Activated T-helper 1 cell treated with Interleukin-2 at 50 U/mL for 16 hours (primary cell): Measurements from ENCODE around the gene NLRP9.
"Not testable (repeated sequence)": the region's sequence is repeated elsewhere in the genome, so short reads cannot be mapped to it uniquely, and the experiment has no call there.

Experiments used
- DNase-seq: peaks from one replicate; pipeline ENCODE4 v3.0.0-alpha.2; 2020; ENCODE audit warnings: low read depth

NLRP9 gene

DNA sequence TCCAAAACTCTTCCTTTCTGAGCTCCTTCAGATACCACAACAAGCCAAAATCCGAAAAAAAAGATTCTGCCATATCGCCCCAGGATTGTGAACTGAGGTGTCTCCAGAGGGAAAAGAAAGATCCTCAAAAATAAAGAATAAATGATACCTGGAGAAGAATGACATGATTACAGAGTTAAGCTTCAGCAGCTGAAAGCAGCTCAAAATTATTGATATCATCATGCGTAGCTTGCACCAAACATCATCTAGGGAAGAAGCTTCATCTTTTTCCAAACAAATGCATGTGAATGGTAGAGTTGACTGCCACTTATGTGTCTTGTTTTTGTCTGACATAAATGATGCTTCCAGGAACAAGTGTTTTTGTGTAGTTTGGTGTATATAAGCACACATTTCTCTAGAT lies at the start of gene NLRP9:
Gene NLRP9 (minus strand): TSS at position 101 of the 400 bp plus-strand sequence. CDS start 28 bp downstream, at position 73.
- no peak for DNase-seq

- no peak for DNase-seq
These were observed 42.9 kb upstream of the NLRP9 start for GRCh38 chr19:55781112-55781511.

GRCh38 chr19:55778331-55778730 lies 40.1 kb upstream of the NLRP9 start:
- no peak for DNase-seq

GRCh38 chr19:55777528-55777927 lies 39.3 kb upstream of the NLRP9 start:
- no peak for DNase-seq

- not testable (repeated sequence) for DNase-seq
These were observed 31.4 kb upstream of the NLRP9 start for GRCh38 chr19:55769632-55770031.

DNA sequence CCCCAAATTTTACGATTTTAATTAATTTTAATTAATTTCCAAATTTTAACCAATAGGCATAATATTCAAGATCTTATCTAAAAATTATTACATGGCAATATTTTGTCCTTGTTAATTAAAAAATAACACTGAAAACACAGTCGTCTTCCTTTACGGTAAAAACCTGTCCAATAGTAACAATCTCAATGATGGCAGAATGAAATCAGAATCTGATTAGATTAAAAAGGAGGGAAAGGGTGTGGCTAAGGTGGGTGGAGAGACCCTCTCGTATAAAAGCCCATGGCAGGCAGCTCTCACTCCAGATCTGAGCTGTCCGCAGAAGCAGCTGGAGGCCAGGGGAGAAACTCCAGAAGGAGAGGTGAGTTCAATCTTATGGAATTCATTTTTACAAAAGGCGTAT lies 30.6 kb upstream of the NLRP9 start, which contains the start of gene RFPL4AL1:
Gene RFPL4AL1 (plus strand): TSS at position 301 of the 400 bp plus-strand sequence. CDS start 2,687 bp downstream, outside the sequence.
- not testable (repeated sequence) for DNase-seq

DNA sequence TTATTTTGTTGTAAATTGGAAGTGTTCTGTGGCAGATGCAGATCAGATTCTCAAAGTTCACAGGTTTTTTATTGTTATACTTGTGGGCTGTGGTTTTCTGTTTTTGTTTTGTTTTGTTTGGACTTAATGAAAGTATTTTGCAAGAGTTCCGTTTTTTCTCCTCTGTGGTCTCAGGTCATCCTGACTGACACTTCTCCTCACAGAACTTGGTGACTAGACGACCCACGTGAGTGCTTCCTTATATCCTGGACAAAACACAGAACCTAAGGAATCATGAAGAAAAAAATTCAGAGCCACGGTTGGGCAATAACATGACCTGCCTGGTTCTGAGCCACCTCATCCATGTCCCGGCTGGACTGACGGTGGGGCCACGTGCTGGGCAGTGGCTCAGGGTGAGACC lies 28.3 kb upstream of the NLRP9 start:
- DNase-seq: no peak

DNA sequence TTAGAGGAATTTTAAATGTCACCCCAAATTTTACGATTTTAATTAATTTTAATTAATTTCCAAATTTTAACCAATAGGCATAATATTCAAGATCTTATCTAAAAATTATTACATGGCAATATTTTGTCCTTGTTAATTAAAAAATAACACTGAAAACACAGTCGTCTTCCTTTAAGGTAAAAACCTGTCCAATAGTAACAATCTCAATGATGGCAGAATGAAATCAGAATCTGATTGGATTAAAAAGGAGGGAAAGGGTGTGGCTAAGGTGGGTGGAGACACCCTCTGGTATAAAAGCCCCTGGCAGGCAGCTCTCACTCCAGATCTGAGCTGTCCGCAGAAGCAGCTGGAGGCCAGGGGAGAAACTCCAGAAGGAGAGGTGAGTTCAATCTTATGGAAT lies 20.6 kb upstream of the NLRP9 start, which contains the start of gene RFPL4A:
Gene RFPL4A (plus strand): TSS at position 301 of the 400 bp plus-strand sequence. CDS start 2,704 bp downstream, outside the sequence.
- DNase-seq: not testable (repeated sequence)

DNA sequence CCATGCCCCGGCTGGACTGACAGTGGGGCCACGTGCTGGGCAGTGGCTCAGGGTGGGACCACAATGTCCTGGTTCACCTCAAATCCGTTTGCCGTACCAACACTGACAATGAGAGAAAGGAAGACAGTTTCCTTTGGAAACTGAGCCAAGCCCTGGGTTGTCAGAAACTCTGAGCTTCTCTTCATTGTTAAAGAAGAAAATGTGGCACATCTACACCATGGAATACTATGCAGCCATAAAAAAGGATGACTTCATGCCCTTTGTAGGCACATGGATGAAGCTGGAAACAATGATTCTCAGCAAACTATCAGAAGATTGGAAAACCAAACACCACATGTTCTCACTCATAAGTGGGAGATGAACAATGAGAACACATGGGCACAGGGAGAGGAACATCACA lies 18.6 kb upstream of the NLRP9 start:
- DNase-seq: not testable (repeated sequence)

DNA sequence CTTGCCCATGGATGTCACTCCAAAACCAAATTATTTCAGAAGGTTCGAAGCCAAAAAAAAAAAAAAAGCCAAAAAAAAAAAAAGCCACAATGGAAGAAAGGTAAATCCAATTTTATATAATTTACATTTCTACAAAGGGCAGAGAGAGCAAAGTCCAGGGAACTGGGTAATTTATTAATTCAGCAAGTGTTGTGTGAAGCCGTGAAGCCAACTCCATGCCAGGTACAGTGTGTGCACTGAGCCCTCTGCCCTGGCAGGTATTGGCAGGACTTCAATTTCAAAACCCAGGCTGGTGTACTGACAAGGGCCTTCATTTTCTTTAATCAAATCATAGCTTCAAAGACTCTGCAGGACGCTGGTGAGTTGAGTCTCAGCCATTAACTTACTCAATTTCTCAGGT lies 15.2 kb upstream of the NLRP9 start:
- no peak for DNase-seq

GRCh38 chr19:55750715-55751114 lies 12.5 kb upstream of the NLRP9 start:
- DNase-seq: no peak

- not testable (repeated sequence) for DNase-seq
These were observed 7.8 kb downstream of the NLRP9 start for GRCh38 chr19:55730378-55730777.

- no peak for DNase-seq
These were observed 14.7 kb downstream of the NLRP9 start for GRCh38 chr19:55723491-55723890.

DNA sequence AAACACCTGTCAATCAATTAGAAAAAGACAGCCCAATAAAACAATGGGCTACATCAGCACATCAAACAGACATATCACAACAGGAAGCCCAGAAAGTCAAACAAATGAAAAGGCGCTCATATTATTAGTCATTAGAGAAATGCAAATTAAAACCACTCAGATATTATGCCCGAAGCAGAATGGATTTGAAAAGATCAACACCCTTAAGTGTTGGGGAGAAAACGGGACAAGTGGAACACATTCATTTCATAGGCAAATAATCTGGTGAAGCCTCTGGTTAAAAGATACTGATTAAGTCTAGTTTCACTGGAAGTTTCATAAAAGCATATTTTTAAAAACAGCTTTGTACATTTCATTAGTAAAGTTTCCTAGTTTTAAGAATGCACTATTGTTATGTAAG lies 17.4 kb downstream of the NLRP9 start:
- no peak for DNase-seq

DNA sequence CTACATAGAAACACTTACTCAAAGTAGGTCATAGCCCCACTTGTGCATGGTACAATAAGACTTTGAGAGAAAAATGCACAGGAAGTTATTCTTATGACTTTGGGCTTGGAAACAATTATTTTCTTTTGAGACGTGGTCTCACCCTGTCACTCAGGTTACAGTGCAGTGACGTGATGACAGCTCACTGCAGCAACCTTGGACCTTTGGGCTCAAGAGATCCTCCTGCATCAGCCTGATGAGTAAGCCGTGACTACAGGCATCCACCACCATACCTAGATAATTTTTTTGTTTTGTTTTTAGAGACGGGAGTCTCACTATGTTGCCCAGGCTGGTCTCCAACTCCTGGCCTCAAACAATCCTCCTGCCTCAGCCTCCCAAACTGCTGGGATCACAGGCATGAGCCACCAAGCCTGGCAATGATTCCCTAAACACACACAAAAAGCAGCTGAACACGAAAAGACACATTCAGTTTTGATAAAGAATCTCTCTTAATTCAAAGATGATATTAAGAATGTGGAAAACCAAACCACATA lies 17.9 kb downstream of the NLRP9 start:
- DNase-seq: no peak

DNA sequence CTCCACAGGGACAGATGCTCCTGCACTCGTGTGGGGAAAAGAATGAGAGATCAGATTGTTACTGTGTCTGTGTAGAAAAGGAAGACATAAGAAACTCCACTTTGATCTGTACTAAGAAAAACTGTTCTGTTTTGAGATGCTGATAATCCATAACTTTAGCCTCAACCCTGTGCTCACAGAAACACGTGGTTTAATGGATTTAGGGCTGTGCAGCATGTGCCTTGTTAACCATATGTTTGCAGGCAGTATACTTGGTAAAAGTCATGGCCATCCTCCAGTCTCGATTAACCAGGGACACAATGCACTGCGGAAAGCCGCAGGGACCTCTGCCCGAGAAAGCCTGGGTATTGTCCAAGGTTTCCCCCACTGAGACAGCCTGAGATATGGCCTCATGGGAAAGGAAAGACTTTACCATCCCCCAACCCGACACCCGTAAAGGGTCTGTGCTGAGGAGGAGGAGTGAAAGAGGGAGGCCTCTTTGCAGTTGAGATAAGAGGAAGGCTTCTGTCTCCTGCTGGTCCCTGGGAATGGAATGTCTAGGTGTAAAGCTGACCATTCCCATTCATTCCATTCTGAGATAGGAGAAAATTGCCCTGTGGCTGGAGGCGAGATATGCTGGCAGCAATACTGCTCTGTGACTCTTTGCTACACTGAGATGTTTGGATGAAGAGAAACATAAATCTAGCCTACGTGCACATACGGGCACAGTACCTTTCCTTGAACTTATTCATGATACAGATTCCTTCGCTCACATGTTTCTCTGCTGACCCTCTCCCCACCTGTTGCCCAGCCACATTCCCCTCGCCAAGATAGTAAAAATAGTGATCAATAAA lies 20.1 kb downstream of the NLRP9 start:
- DNase-seq: not testable (repeated sequence)

GRCh38 chr19:55717251-55717650 lies 21.0 kb downstream of the NLRP9 start:
- no peak for DNase-seq

DNA sequence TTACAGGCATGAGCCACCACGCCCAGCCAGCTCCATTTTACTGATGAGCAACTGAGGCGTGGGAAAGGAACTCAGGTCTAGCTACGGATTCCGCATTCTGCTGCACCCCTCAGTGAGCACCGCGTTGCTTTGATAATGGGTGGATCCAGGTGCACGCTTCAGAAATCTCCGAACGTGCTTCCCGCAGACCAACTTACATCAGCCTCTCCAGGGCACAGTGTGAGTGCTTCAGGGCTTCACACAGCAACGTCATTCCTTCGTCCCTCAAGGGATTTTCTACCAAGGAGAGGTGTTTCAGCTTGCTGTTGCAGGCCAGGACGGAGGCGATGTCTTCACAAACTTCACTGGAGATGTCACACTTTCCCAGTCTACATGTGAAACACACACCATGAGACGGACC lies 21.7 kb downstream of the NLRP9 start:
- DNase-seq: no peak

DNA sequence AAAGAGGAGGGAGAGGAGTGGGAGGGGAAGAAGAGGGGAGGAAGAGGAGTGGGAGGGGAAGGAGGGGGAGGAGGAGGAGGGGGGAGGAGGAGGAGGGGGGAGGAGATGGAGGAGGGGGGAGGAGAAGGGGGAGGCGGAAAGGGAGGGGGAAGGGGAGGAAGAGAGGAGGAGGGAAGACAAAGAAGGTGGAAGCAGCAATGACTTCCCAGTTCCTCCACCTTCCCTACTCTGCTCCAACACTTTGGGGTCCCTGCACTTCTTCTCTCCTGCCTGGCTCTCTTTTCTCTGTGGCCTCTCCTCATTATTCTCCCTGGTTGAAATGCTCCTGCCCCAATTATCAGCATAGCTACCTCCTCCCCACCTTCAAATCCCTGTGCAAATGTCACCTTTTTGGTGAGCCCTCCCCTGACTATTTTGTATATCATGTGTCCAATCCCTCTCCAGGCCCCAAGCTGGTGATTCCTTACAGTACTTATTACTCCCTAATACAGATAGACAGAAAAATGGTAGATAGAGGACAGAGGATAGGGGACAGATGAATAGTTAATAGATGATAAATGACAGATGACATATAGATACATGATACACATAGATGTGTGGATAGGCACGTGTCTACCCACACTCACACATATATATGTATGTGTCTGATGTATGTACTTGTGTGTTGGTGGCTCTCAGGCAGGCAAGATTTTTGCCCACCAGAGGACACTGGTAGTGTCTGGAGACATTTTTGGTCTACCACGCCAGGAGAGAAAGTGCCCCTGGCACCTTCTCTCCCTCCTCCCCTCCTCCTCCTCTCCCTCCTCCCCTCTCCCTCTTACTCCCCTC lies 25.2 kb downstream of the NLRP9 start:
- no peak for DNase-seq

GRCh38 chr19:55711719-55712118 lies 26.5 kb downstream of the NLRP9 start:
- DNase-seq: no peak

DNA sequence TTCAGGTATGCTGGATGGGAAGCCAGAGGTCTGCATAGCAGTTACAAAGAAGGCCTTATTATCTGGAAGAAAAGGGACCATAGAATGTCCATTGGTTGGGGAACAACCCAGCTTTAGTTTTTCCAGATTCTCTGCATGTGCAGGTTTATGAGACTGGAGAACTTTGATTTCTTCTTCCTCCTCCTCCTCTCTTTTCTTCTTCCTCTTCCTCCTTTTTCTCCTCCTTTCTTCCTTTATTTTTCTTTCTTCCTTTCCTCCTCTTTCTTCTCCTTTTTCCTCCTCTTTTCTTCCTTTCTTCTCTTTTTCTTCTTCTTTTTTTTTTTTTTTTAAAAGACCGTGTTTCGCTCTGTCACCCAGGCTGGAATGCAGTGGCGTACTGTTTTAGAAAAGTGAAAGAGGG lies 32.2 kb downstream of the NLRP9 start:
- DNase-seq: no peak

DNA sequence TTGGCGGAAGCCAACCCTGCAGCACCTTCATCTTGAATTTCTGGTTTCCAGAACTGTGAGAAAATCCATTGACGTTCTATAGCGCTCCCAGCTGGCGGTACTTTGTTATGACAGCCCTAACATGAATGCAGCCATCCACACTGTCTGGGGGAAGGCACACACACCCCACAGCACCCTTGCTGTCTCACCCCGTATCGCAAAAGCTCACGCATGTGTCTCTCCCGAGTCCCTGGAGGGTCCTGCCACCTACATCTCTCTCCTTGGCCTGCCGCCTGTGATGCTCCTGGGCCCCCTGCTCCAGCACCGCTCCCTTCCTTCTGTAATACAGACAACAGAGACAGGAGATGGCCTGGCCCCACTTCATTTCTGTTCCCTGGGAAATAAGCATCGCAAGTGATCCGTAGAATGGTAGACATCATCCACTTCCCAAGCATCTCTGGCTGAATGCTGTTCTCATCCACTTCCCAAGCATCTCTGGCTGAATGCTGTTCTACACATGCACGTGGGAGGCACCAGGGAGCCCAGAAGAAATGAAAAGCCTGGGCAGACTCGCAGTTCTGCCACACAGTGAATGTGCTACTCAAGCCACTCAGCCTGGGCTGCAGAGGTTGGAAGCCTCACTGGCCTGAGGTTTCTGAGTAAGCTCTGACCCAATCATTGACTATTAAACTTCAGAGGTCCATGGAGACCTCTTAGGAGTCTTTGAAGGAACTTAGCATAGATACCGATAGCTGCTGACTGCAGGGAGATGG lies 33.5 kb downstream of the NLRP9 start:
- DNase-seq: no peak
